Uterus (tissue), 2 donors: ENCODE results near the gene SNCAIP.

Experiments
- CTCF ChIP-seq, 4 experiments: fragments of 200-600 bp in 2 of 4; fragments of 450-650 bp in 2 of 4; sonication (generic) in 2 of 4; IDR thresholded peaks; one replicate each; pipeline ENCODE4 v1.5.1; 2016 to 2019; ENCODE audit warnings: antibody characterized with exemption in 4 of 4, mild to moderate bottlenecking in 2 of 4, moderate library complexity in 1 of 4
- POLR2A ChIP-seq, 2 donors: fragments of 450-650 bp; IDR thresholded peaks; one replicate each; pipeline ENCODE4 v1.6.1; 2016; ENCODE audit warnings: antibody characterized with exemption in 2 of 2, mild to moderate bottlenecking in 1 of 2, moderate library complexity in 1 of 2

- TF ChIP-seq CTCF (IDR thresholded peaks at IDR 0.05): no peak
- no peak for TF ChIP-seq POLR2A (IDR thresholded peaks at IDR 0.05)
Measured at GRCh38 chr5:122427621-122428020, 115.6 kb downstream of the SNCAIP start.
